K562 (cell line): ENCODE data around the gene JRKL. TPM values are rescaled to one million over a fixed set of nuclear protein-coding genes. Genes with fewer than 3 reads are reported as not detected.
A peak's percentile ranks its signal among the peaks of the same experiment; 100 is the strongest.

Experiments used
- GATAD2B ChIP-seq: fragments of 450-650 bp; IDR thresholded peaks from 2 replicates; pipeline ENCODE4 v1.6.1; 2017; ENCODE audit warnings: mild to moderate bottlenecking, borderline replicate concordance
- GTF2A2 ChIP-seq: IDR thresholded peaks from 2 replicates; pipeline ENCODE4 v1.6.1; 2016; ENCODE audit warnings: mild to moderate bottlenecking, missing genetic modification characterization, missing compliant biosample characterization
- KAT2B ChIP-seq: IDR thresholded peaks from one replicate; pipeline ENCODE4 v1.6.1; 2012; ENCODE audit warnings: low read depth, mild to moderate bottlenecking, control low read depth, inconsistent platforms, low read length, moderate library complexity
- NFXL1 ChIP-seq: fragments of 450-650 bp; formaldehyde crosslinking; IDR thresholded peaks from 2 replicates; pipeline ENCODE4 v1.4.0; 2021; ENCODE audit warnings: mild to moderate bottlenecking
- NONO ChIP-seq, 2 experiments: fragments of 200-400 bp in 1 of 2; fragments of 450-650 bp in 1 of 2; formaldehyde crosslinking in 1 of 2; IDR thresholded peaks; 2 replicates each; pipeline ENCODE4 v1.6.1; 2017; ENCODE audit warnings: low read depth in 2 of 2, mild to moderate bottlenecking in 2 of 2, moderate library complexity in 2 of 2, low read length in 1 of 2
- RBM17 ChIP-seq: fragments of 200-400 bp; formaldehyde crosslinking; IDR thresholded peaks from 2 replicates; pipeline ENCODE4 v1.6.1; 2017; ENCODE audit warnings: low read depth, mild to moderate bottlenecking, low read length, borderline replicate concordance
- SMAD3 ChIP-seq: fragments of 450-650 bp; formaldehyde crosslinking; conservative IDR thresholded peaks from 2 replicates; pipeline ENCODE4 v1.4.0; 2020; ENCODE audit warnings: mild to moderate bottlenecking
- SMARCE1 ChIP-seq: fragments of 450-650 bp; IDR thresholded peaks from 2 replicates; pipeline ENCODE4 v1.7.1; 2016; ENCODE audit warnings: mild to moderate bottlenecking
- SOX6 ChIP-seq: fragments of 450-650 bp; IDR thresholded peaks from 2 replicates; pipeline ENCODE4 v1.6.1; 2014; ENCODE audit warnings: mild to moderate bottlenecking
- STAT5B ChIP-seq: fragments of 250-450 bp; sonication (Bioruptor Pico); IDR thresholded peaks from 2 replicates; pipeline ENCODE4 v1.8.0; 2021; ENCODE audit warnings: mild to moderate bottlenecking, inconsistent platforms
- TBP ChIP-seq: optimal IDR thresholded peaks from 2 replicates; pipeline ENCODE3; 2011; ENCODE audit warnings: low read depth, low read length, improper control_type of control experiment
- YY1 ChIP-seq, 3 experiments: IDR thresholded peaks; 2 replicates each; pipeline ENCODE4 v1.6.1; 2011; ENCODE audit warnings: low read length in 2 of 3, mild to moderate bottlenecking in 2 of 3, moderate library complexity in 2 of 3, borderline replicate concordance in 1 of 3, control low read depth in 1 of 3, low read depth in 1 of 3; ENCODE audit not compliant: insufficient read depth in 3 of 3, insufficient replicate concordance in 2 of 3, control insufficient read depth in 1 of 3, insufficient read length in 1 of 3; ENCODE audit errors: extremely low read depth in 1 of 3
- ZBTB7A ChIP-seq: IDR thresholded peaks from 2 replicates; pipeline ENCODE4 v1.6.1; 2011; ENCODE audit warnings: low read depth, mild to moderate bottlenecking, low read length, moderate library complexity, borderline replicate concordance; ENCODE audit not compliant: control insufficient read depth
- ZNF165 ChIP-seq: fragments of 250-450 bp; sonication (Bioruptor Pico); IDR thresholded peaks from 2 replicates; pipeline ENCODE4 v1.4.0; 2020; ENCODE audit warnings: borderline replicate concordance
- ZNF444 ChIP-seq: fragments of 250-450 bp; sonication (Bioruptor Pico); IDR thresholded peaks from 2 replicates; pipeline ENCODE4 v1.4.0; 2020; ENCODE audit warnings: mild to moderate bottlenecking, moderate library complexity
- polyA plus RNA-seq, 8 experiments: library from polyadenylated mRNA; depleted of rRNA in 4 of 8; stranded (reverse) in 5 of 8; unstranded in 3 of 8; fragments of >200 nt; fragmentation: Nextera tagmentation in 2 of 8; fragmentation: Illumina TruSeq in 1 of 8; extraction: Ambion mirVana in 2 of 8; extraction: Trizol in 1 of 8; gene quantifications; 2 replicates each; pipeline versions ENCODE4 v1.2.1 to v1.2.3, GENCODE V29; 2011 to 2014; ENCODE audit warnings: inconsistent platforms in 1 of 8, missing spikeins in 1 of 8
- total RNA-seq, 7 experiments: library from RNA; depleted of rRNA in 6 of 7; stranded (reverse); fragments of >200 nt in 6 of 7; fragmentation: Illumina TruSeq in 2 of 7; extraction: Trizol in 2 of 7; gene quantifications; 2 replicates each; pipeline versions ENCODE4 v1.2.1 to v1.2.3, GENCODE V29; 2011 to 2021; ENCODE audit warnings: low replicate concordance in 1 of 7
- TF ChIP-seq, protein P1 (sequence below): sonication (generic); formaldehyde crosslinking; IDR thresholded peaks from 2 replicates; pipeline ENCODE4 v1.8.1; 2023; ENCODE audit warnings: mild to moderate bottlenecking, missing genetic modification reagents
- TF ChIP-seq, protein P2 (sequence below): fragments of 450-650 bp; conservative IDR thresholded peaks from 2 replicates; pipeline ENCODE4 v1.6.1; 2016; ENCODE audit warnings: missing genetic modification characterization, low read depth, mild to moderate bottlenecking, control low read depth, missing compliant biosample characterization
- TF ChIP-seq, protein P3 (sequence below): sonication (generic); formaldehyde crosslinking; IDR thresholded peaks from 2 replicates; pipeline ENCODE4 v1.8.0; 2022; ENCODE audit warnings: mild to moderate bottlenecking, low read depth, missing genetic modification reagents
- TF ChIP-seq, protein P4 (sequence below): fragments of 250-450 bp; sonication (Bioruptor Pico); IDR thresholded peaks from 2 replicates; pipeline ENCODE4 v1.8.0; 2022; ENCODE audit warnings: moderate library complexity, mild to moderate bottlenecking, inconsistent platforms
- TF ChIP-seq, protein P5 (sequence below): sonication (generic); formaldehyde crosslinking; IDR thresholded peaks from 2 replicates; pipeline ENCODE4 v1.8.0; 2023; ENCODE audit warnings: mild to moderate bottlenecking, missing genetic modification reagents

Gene JRKL
- total and polyA plus RNA-seq, 9 of the 15 experiments (the other 6 are each of a cell fraction or from before 2014, with no cell fraction given): 4.5 to 14.8 (median 8.5) TPM

DNA sequence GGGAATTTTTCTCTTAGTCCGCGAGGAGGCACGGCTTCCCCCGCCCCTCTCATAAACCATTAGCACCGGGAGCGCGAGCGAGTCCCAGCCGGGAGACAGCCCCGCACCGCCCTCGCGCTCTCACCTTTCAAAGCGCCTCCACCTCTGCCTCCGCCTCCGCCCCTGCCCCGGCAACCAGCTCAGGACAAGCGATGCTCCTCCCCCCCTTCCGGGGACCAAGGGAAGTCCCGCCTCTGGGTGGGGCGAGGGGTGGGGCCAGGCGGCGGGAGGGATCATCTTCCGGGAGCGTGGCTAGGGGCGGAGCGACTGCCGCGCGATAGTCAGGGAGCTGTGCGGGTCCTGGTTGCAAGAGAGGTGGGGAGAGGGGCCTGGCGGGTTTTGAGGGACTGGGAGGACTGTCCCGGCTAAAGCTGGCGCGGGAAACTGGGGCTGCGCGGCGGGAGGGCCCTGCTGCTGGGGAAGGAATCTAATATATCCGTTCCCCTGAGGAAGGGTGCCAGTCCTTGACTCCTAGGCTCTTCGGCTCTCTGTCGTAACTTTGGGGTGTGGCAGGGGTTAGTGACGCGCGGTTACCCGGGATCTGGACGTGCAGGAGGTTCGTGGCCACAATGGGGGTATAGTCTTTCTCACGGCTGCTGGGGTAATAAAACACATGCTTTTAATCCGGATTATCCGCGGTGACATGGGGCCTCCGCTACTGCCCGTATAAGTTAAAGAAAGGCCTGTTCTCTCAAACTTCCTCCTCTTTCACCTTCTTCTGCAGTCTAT, at the start of gene JRKL, which contains the start of gene CCDC82 (continued):
- TF ChIP-seq YY1 (IDR thresholded peaks at IDR 0.05; ENCODE audit: borderline replicate concordance in 1 of 3, control insufficient read depth in 1 of 3, extremely low read depth in 1 of 3, insufficient read depth in 3 of 3, insufficient read length in 1 of 3, insufficient replicate concordance in 2 of 3, low read depth in 1 of 3, low read length in 2 of 3) (peak in 1 of 3 experiments; percentile 68), SMAD3 (CRISPR knock-in tag) (no peak), ZNF444 (CRISPR knock-in tag) (no peak), ZBTB7A (peak; percentile 14; the same call in 1 of the 2 replicates), SOX6 (no peak; the same call in 1 of the 2 replicates), STAT5B (CRISPR knock-in tag) (no peak), NONO (IDR thresholded peaks at IDR 0.05; ENCODE audit: low read depth in 2 of 2, low read length in 1 of 2) (no peak), RBM17 (no peak), ZNF165 (CRISPR knock-in tag) (no peak), GATAD2B (no peak), NFXL1 (CRISPR knock-in tag) (no peak), GTF2A2 (tag) (no peak), KAT2B (no peak), TBP (peak; percentile 69), SMARCE1 (no peak)
- TF ChIP-seq, protein P1, sequence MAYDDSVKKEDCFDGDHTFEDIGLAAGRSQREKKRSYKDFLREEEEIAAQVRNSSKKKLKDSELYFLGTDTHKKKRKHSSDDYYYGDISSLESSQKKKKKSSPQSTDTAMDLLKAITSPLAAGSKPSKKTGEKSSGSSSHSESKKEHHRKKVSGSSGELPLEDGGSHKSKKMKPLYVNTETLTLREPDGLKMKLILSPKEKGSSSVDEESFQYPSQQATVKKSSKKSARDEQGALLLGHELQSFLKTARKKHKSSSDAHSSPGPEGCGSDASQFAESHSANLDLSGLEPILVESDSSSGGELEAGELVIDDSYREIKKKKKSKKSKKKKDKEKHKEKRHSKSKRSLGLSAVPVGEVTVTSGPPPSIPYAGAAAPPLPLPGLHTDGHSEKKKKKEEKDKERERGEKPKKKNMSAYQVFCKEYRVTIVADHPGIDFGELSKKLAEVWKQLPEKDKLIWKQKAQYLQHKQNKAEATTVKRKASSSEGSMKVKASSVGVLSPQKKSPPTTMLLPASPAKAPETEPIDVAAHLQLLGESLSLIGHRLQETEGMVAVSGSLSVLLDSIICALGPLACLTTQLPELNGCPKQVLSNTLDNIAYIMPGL (CRISPR knock-in tag): no peak; the same call in 1 of the 2 replicates
- TF ChIP-seq, protein P2, sequence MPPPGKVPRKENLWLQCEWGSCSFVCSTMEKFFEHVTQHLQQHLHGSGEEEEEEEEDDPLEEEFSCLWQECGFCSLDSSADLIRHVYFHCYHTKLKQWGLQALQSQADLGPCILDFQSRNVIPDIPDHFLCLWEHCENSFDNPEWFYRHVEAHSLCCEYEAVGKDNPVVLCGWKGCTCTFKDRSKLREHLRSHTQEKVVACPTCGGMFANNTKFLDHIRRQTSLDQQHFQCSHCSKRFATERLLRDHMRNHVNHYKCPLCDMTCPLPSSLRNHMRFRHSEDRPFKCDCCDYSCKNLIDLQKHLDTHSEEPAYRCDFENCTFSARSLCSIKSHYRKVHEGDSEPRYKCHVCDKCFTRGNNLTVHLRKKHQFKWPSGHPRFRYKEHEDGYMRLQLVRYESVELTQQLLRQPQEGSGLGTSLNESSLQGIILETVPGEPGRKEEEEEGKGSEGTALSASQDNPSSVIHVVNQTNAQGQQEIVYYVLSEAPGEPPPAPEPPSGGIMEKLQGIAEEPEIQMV (tag): no peak
- TF ChIP-seq, protein P3, sequence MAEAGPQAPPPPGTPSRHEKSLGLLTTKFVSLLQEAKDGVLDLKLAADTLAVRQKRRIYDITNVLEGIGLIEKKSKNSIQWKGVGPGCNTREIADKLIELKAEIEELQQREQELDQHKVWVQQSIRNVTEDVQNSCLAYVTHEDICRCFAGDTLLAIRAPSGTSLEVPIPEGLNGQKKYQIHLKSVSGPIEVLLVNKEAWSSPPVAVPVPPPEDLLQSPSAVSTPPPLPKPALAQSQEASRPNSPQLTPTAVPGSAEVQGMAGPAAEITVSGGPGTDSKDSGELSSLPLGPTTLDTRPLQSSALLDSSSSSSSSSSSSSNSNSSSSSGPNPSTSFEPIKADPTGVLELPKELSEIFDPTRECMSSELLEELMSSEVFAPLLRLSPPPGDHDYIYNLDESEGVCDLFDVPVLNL (CRISPR knock-in tag): no peak
- TF ChIP-seq, protein P4, sequence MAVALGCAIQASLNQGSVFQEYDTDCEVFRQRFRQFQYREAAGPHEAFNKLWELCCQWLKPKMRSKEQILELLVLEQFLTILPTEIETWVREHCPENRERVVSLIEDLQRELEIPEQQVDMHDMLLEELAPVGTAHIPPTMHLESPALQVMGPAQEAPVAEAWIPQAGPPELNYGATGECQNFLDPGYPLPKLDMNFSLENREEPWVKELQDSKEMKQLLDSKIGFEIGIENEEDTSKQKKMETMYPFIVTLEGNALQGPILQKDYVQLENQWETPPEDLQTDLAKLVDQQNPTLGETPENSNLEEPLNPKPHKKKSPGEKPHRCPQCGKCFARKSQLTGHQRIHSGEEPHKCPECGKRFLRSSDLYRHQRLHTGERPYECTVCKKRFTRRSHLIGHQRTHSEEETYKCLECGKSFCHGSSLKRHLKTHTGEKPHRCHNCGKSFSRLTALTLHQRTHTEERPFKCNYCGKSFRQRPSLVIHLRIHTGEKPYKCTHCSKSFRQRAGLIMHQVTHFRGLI (CRISPR knock-in tag): no peak
- TF ChIP-seq, protein P5, sequence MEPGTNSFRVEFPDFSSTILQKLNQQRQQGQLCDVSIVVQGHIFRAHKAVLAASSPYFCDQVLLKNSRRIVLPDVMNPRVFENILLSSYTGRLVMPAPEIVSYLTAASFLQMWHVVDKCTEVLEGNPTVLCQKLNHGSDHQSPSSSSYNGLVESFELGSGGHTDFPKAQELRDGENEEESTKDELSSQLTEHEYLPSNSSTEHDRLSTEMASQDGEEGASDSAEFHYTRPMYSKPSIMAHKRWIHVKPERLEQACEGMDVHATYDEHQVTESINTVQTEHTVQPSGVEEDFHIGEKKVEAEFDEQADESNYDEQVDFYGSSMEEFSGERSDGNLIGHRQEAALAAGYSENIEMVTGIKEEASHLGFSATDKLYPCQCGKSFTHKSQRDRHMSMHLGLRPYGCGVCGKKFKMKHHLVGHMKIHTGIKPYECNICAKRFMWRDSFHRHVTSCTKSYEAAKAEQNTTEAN (CRISPR knock-in tag): no peak
